ENCODE data around the gene TRDMT1.

TRDMT1 gene

DNA sequence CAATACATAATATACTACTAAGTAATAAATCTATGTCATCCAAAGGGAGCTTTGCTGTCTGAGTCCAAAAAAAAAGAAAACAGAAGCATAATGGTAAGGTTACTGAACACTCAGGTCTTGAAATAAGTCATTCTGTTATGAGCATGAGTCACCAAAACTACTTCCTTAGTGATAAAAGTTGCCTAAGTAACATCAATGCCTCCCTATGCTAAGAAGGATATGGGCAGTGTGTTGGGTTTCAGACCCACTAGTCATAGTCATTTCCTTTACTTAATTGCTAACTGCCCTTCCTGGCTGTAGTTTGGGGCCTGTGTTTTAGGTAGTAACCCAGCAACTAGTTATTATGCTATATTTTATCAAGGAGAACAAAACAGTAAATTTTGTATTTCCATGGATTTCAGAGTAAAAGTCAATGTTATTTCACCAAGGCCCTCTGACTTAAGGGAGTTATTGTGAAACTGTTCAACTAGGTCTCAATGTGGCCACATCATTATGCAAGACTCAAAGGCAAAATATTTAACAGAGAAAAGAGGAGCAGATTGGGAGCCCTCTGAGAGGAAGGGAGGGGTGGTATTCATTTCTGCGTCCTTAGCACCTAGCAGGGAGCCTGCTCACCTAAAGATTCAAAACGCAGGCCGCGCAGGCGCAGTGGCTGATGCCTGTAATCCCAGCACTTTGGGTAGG lies 14.9 kb upstream of the TRDMT1 start:
- H3K56ac ChIP-seq (ENCODE audit: low read length), result peak overlapping the region; percentile 67
- H3K4ac ChIP-seq (ENCODE audit: low read depth, low read length), result no peak overlapping the region
- no peak overlapping the region for H3K4me2 ChIP-seq (ENCODE audit: low read length)
- no peak overlapping the region for H2BK120ac ChIP-seq (ENCODE audit: low read depth, low read length)
- no peak overlapping the region for H3K23ac ChIP-seq (ENCODE audit: low read length)
- no peak overlapping the region for H2AK5ac ChIP-seq (ENCODE audit: low read length)
- H3K27ac ChIP-seq (ENCODE audit: low read depth, low read length), result peak overlapping the region; percentile 12
- no CpG with 5 or more reads among the region's 5 CpGs for WGBS (ENCODE audit: extremely low coverage, insufficient coverage, low lambda C conversion rate)
- no peak overlapping the region for H4K8ac ChIP-seq (ENCODE audit: low read depth, low read length)
- peak; percentile 74 for DNase-seq
- no peak overlapping the region for H3K4me3 ChIP-seq (ENCODE audit: low read length)
- no peaks in the 10 kb centered on the region for H3K79me1 ChIP-seq (ENCODE audit: low read length)
- peaks cover 4% of the 10 kb centered on the region for H3K4me1 ChIP-seq (ENCODE audit: control insufficient read depth, low read depth, low read length)
- H3K9ac ChIP-seq (ENCODE audit: low read length), result no peak overlapping the region
- H3K27me3 ChIP-seq (ENCODE audit: insufficient read depth, low read length, poor library complexity), result no peaks in the 10 kb centered on the region
- peak overlapping the region; percentile 39 for H3K18ac ChIP-seq (ENCODE audit: low read length)
- H2BK15ac ChIP-seq (replicated peaks; ENCODE audit: low read depth), result no peak overlapping the region
- H3K36me3 ChIP-seq (ENCODE audit: control insufficient read depth, insufficient read depth, low read length), result no peaks in the 10 kb centered on the region
- H3K79me2 ChIP-seq (ENCODE audit: control insufficient read depth, insufficient read depth, low read length), result no peaks in the 10 kb centered on the region
- no peak overlapping the region for H4K5ac ChIP-seq (ENCODE audit: low read length)
- no peak overlapping the region for H2BK5ac ChIP-seq (ENCODE audit: low read length)

DNA sequence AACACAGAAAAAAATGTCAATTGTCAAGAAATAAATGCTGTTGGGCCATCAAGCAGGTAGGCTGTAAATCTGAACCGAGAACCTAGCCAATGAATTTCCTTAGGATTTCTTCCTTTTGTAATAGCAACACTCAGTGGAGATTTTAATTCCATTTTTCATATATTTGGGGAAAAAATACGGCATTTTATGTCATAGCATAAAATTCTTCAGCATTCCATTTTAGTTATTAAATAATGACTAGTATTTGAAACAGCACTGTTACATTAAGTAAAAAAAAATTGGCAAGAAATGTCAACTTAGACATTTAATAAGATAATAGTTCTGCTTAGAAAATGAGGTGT lies 14.3 kb upstream of the TRDMT1 start:
- Histone ChIP-seq H2AK5ac (ENCODE audit: low read length) (no peak overlapping the region), H3K4me2 (ENCODE audit: low read length) (no peak overlapping the region), H3K9ac (ENCODE audit: low read length) (no peak overlapping the region), H2BK120ac (ENCODE audit: low read depth, low read length) (no peak overlapping the region), H3K18ac (ENCODE audit: low read length) (no peak overlapping the region), H3K23ac (ENCODE audit: low read length) (no peak overlapping the region), H3K4me1 (ENCODE audit: control insufficient read depth, low read depth, low read length) (peaks cover 4% of the 10 kb centered on the region), H4K8ac (ENCODE audit: low read depth, low read length) (no peak overlapping the region), H3K36me3 (ENCODE audit: control insufficient read depth, insufficient read depth, low read length) (no peaks in the 10 kb centered on the region), H3K4ac (ENCODE audit: low read depth, low read length) (no peak overlapping the region), H2BK15ac (replicated peaks; ENCODE audit: low read depth) (no peak overlapping the region), H4K5ac (ENCODE audit: low read length) (no peak overlapping the region), H3K27me3 (ENCODE audit: insufficient read depth, low read length, poor library complexity) (no peaks in the 10 kb centered on the region), H3K79me1 (ENCODE audit: low read length) (no peaks in the 10 kb centered on the region), H3K79me2 (ENCODE audit: control insufficient read depth, insufficient read depth, low read length) (no peaks in the 10 kb centered on the region), H3K27ac (ENCODE audit: low read depth, low read length) (no peak overlapping the region), H2BK5ac (ENCODE audit: low read length) (no peak overlapping the region), H3K56ac (ENCODE audit: low read length) (no peak overlapping the region), H3K4me3 (ENCODE audit: low read length) (no peak overlapping the region)
- no CpG with 5 or more reads among the region's 2 CpGs for WGBS (ENCODE audit: extremely low coverage, insufficient coverage, low lambda C conversion rate)
- no peak for DNase-seq

GRCh38 chr10:17214971-17215781 lies 13.7 kb upstream of the TRDMT1 start:
- no peak overlapping the region for H3K4me2 ChIP-seq (ENCODE audit: low read length)
- peak overlapping the region; percentile 22 for H3K56ac ChIP-seq (ENCODE audit: low read length)
- no peak overlapping the region for H3K9ac ChIP-seq (ENCODE audit: low read length)
- peak overlapping the region; percentile 31 for H3K4ac ChIP-seq (ENCODE audit: low read depth, low read length)
- H3K79me1 ChIP-seq (ENCODE audit: low read length), result no peaks in the 10 kb centered on the region
- H3K79me2 ChIP-seq (ENCODE audit: control insufficient read depth, insufficient read depth, low read length), result no peaks in the 10 kb centered on the region
- no peak overlapping the region for H4K8ac ChIP-seq (ENCODE audit: low read depth, low read length)
- H4K5ac ChIP-seq (ENCODE audit: low read length), result no peak overlapping the region
- no CpG with 5 or more reads among the region's 9 CpGs for WGBS (ENCODE audit: extremely low coverage, insufficient coverage, low lambda C conversion rate)
- peak overlapping the region; percentile 99 for H2BK120ac ChIP-seq (ENCODE audit: low read depth, low read length)
- H3K27me3 ChIP-seq (ENCODE audit: insufficient read depth, low read length, poor library complexity), result no peaks in the 10 kb centered on the region
- no peak overlapping the region for H3K4me3 ChIP-seq (ENCODE audit: low read length)
- peak overlapping the region; percentile 83 for H3K18ac ChIP-seq (ENCODE audit: low read length)
- H3K36me3 ChIP-seq (ENCODE audit: control insufficient read depth, insufficient read depth, low read length), result no peaks in the 10 kb centered on the region
- H3K23ac ChIP-seq (ENCODE audit: low read length), result no peak overlapping the region
- H2AK5ac ChIP-seq (ENCODE audit: low read length), result no peak overlapping the region
- no peak overlapping the region for H2BK5ac ChIP-seq (ENCODE audit: low read length)
- no peak for DNase-seq
- H2BK15ac ChIP-seq (replicated peaks; ENCODE audit: low read depth), result no peak overlapping the region
- H3K27ac ChIP-seq (ENCODE audit: low read depth, low read length), result peak overlapping the region; percentile 27
- peaks cover 4% of the 10 kb centered on the region for H3K4me1 ChIP-seq (ENCODE audit: control insufficient read depth, low read depth, low read length)

DNA sequence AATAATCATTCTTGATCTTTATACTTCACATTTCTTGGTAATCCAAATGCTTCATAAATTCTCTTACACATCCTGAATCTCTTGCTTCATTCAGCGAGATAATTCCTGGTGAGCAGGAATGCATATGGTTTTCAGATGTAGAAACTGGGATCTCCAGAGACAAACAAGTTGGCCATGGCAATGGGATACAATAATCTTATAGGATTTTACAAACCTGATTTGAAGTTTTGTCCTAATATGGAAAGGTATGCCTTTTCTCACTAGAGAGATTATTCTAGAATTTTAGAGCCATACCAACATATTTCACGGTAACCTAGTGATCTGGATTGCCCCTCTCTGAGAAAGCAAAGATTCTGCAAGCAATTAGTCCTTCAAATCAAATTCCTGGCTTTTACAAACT lies 13.1 kb upstream of the TRDMT1 start:
- H3K79me1 ChIP-seq (ENCODE audit: low read length), result no peaks in the 10 kb centered on the region
- H3K27me3 ChIP-seq (ENCODE audit: insufficient read depth, low read length, poor library complexity), result no peaks in the 10 kb centered on the region
- H4K8ac ChIP-seq (ENCODE audit: low read depth, low read length), result no peak overlapping the region
- no peak overlapping the region for H3K4me2 ChIP-seq (ENCODE audit: low read length)
- no peaks in the 10 kb centered on the region for H3K79me2 ChIP-seq (ENCODE audit: control insufficient read depth, insufficient read depth, low read length)
- no peak overlapping the region for H2BK5ac ChIP-seq (ENCODE audit: low read length)
- no peak overlapping the region for H3K4ac ChIP-seq (ENCODE audit: low read depth, low read length)
- no peak overlapping the region for H2BK15ac ChIP-seq (replicated peaks; ENCODE audit: low read depth)
- no CpG with 5 or more reads among the region's 2 CpGs for WGBS (ENCODE audit: extremely low coverage, insufficient coverage, low lambda C conversion rate)
- no peak overlapping the region for H3K23ac ChIP-seq (ENCODE audit: low read length)
- peaks cover 4% of the 10 kb centered on the region for H3K4me1 ChIP-seq (ENCODE audit: control insufficient read depth, low read depth, low read length)
- no peak overlapping the region for H3K4me3 ChIP-seq (ENCODE audit: low read length)
- H3K56ac ChIP-seq (ENCODE audit: low read length), result no peak overlapping the region
- H3K18ac ChIP-seq (ENCODE audit: low read length), result no peak overlapping the region
- no peak overlapping the region for H3K9ac ChIP-seq (ENCODE audit: low read length)
- no peak overlapping the region for H2BK120ac ChIP-seq (ENCODE audit: low read depth, low read length)
- H3K36me3 ChIP-seq (ENCODE audit: control insufficient read depth, insufficient read depth, low read length), result no peaks in the 10 kb centered on the region
- no peak overlapping the region for H4K5ac ChIP-seq (ENCODE audit: low read length)
- DNase-seq, result no peak
- H3K27ac ChIP-seq (ENCODE audit: low read depth, low read length), result no peak overlapping the region
- H2AK5ac ChIP-seq (ENCODE audit: low read length), result no peak overlapping the region

DNA sequence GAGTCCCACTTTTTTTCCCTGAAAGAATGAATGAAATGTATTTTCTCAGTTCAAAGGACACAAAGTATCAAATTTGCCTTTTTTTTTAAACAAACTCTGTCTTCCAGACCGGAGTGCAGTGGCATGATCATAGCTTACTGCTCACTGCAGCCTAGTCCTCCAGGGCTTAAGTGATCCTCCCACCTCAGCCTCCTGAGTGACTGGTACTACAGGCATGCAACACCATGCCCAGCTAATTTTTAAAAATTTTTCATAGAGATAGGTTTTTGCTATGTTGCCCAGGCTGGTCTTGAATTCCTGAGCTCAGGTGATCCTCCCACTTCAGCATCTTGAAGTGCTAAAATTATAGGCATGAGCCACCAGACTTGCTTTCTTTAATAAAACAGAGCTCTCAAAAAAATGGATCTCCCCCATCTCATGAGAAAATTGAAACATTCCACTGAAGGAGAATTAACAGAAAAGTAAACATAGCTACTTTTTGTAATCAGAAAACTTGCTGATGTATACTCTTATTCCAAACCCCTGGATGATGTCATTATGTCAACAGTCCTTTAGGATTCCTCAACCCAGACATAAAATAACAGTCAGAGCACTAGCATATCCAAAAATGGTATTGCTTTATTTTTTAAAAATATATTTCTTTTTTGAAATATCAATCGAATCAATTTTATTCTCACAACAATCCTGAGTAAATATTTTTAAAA lies 12.3 kb upstream of the TRDMT1 start:
- Histone ChIP-seq H3K4me1 (ENCODE audit: control insufficient read depth, low read depth, low read length) (peaks cover 4% of the 10 kb centered on the region), H3K4me3 (ENCODE audit: low read length) (no peak overlapping the region), H2BK120ac (ENCODE audit: low read depth, low read length) (no peak overlapping the region), H4K8ac (ENCODE audit: low read depth, low read length) (no peak overlapping the region), H3K9ac (ENCODE audit: low read length) (no peak overlapping the region), H2BK15ac (replicated peaks; ENCODE audit: low read depth) (peak overlapping the region; percentile 92), H3K18ac (ENCODE audit: low read length) (peak overlapping the region; percentile 80), H3K79me2 (ENCODE audit: control insufficient read depth, insufficient read depth, low read length) (no peaks in the 10 kb centered on the region), H3K56ac (ENCODE audit: low read length) (no peak overlapping the region), H3K27me3 (ENCODE audit: insufficient read depth, low read length, poor library complexity) (no peaks in the 10 kb centered on the region), H3K4me2 (ENCODE audit: low read length) (no peak overlapping the region), H3K4ac (ENCODE audit: low read depth, low read length) (peak overlapping the region; percentile 70), H3K36me3 (ENCODE audit: control insufficient read depth, insufficient read depth, low read length) (no peaks in the 10 kb centered on the region), H4K5ac (ENCODE audit: low read length) (no peak overlapping the region), H3K27ac (ENCODE audit: low read depth, low read length) (peak overlapping the region; percentile 25), H2AK5ac (ENCODE audit: low read length) (no peak overlapping the region), H3K23ac (ENCODE audit: low read length) (no peak overlapping the region), H2BK5ac (ENCODE audit: low read length) (no peak overlapping the region), H3K79me1 (ENCODE audit: low read length) (no peaks in the 10 kb centered on the region)
- no peak for DNase-seq
- 100% methylated on average over 1 of the region's 2 CpGs for WGBS (ENCODE audit: extremely low coverage, insufficient coverage, low lambda C conversion rate)
